Stimulated activated CD4-positive, alpha-beta T cell treated with anti-CD3 and anti-CD28 coated beads, TNF-alpha, amount 100 ng/mL, for 48 hours (primary cell): ENCODE results near the gene NUMA1.

Source experiments
- DNase-seq, 3 donors: peaks; one replicate each; pipeline ENCODE4 v3.0.0-alpha.2; 2020; ENCODE audit warnings: low read depth in 3 of 3

The NUMA1 gene

GRCh38 chr11:72000202-72000867 is 80.0 kb downstream of the NUMA1 start:
- no peak for DNase-seq

GRCh38 chr11:71999798-72000197 is 80.5 kb downstream of the NUMA1 start:
- DNase-seq: no peak

- DNase-seq: no peak
These were observed 81.0 kb downstream of the NUMA1 start for GRCh38 chr11:71999362-71999761.

GRCh38 chr11:71998649-71999310 is 81.6 kb downstream of the NUMA1 start, which contains the start of gene IL18BP:
Gene IL18BP, plus strand, starts transcription at chr11:71998909. Its CDS starts 1,076 bp downstream, at chr11:71999985.
- no peak for DNase-seq

- no peak for DNase-seq
These were observed 82.3 kb downstream of the NUMA1 start for GRCh38 chr11:71998061-71998460.

- DNase-seq: no peak
These were observed 82.7 kb downstream of the NUMA1 start for GRCh38 chr11:71997594-71997993.

- DNase-seq: no peak
These were observed 83.4 kb downstream of the NUMA1 start for GRCh38 chr11:71996946-71997345.

- no peak for DNase-seq
These were observed 83.8 kb downstream of the NUMA1 start for GRCh38 chr11:71996517-71996916.

GRCh38 chr11:71995726-71996291 is 84.5 kb downstream of the NUMA1 start:
- DNase-seq: no peak

- no peak for DNase-seq
These were observed 85.6 kb downstream of the NUMA1 start for GRCh38 chr11:71994786-71995185.

- DNase-seq: no peak
These were observed 88.1 kb downstream of the NUMA1 start for GRCh38 chr11:71992136-71992730.

- DNase-seq: no peak
These were observed 88.8 kb downstream of the NUMA1 start for GRCh38 chr11:71991494-71991893.

- no peak for DNase-seq
These were observed 89.6 kb downstream of the NUMA1 start for GRCh38 chr11:71990701-71991100.

GRCh38 chr11:71988050-71988449 is 92.3 kb downstream of the NUMA1 start:
- DNase-seq: no peak

GRCh38 chr11:71987521-71987920 is 92.8 kb downstream of the NUMA1 start:
- DNase-seq: no peak

- DNase-seq: no peak
These were observed 94.2 kb downstream of the NUMA1 start for GRCh38 chr11:71986131-71986530.

- DNase-seq: no peak
These were observed 100.7 kb downstream of the NUMA1 start for GRCh38 chr11:71979602-71980001.

- no peak for DNase-seq
These were observed 101.2 kb downstream of the NUMA1 start for GRCh38 chr11:71979094-71979493.

- peak in 1 of 3 donors; percentile 36 for DNase-seq
These were observed 102.5 kb downstream of the NUMA1 start for GRCh38 chr11:71977743-71978418.

- DNase-seq: no peak
These were observed 103.3 kb downstream of the NUMA1 start for GRCh38 chr11:71977090-71977489.

- DNase-seq: no peak
These were observed 103.8 kb downstream of the NUMA1 start for GRCh38 chr11:71976551-71976950.

GRCh38 chr11:71971680-71972079 is 108.7 kb downstream of the NUMA1 start:
- no peak for DNase-seq
